Fibroblast of peridontal ligament (primary cell): ENCODE results near the gene DTWD1.
"Not testable (repeated sequence)": the region's sequence is repeated elsewhere in the genome, so short reads cannot be mapped to it uniquely, and the experiment has no call there.

Experiments
- DNase-seq: peaks from one replicate; pipeline ENCODE4 v3.0.0-alpha.2; 2010; ENCODE audit errors: extremely low read depth

The DTWD1 gene

GRCh38 chr15:49645941-49646340, 25.1 kb downstream of the DTWD1 start:
- peak; percentile 66 for DNase-seq

- no peak for DNase-seq
Measured at GRCh38 chr15:49646891-49647290, 26.0 kb downstream of the DTWD1 start.

- no peak for DNase-seq
Measured at GRCh38 chr15:49649987-49650386, 29.1 kb downstream of the DTWD1 start.

- DNase-seq = no peak
Measured at GRCh38 chr15:49650676-49651075, 29.8 kb downstream of the DTWD1 start.

- DNase-seq = no peak
Measured at GRCh38 chr15:49652922-49653321, 32.1 kb downstream of the DTWD1 start.

GRCh38 chr15:49656734-49657133, 35.9 kb downstream of the DTWD1 start:
- DNase-seq = no peak

- DNase-seq = no peak
Measured at GRCh38 chr15:49664716-49665115, 43.9 kb downstream of the DTWD1 start.

GRCh38 chr15:49666486-49666885, 45.6 kb downstream of the DTWD1 start:
- not testable (repeated sequence) for DNase-seq

GRCh38 chr15:49669288-49669687, 48.4 kb downstream of the DTWD1 start:
- no peak for DNase-seq

- DNase-seq = no peak
Measured at GRCh38 chr15:49673861-49674260, 53.0 kb downstream of the DTWD1 start.

- peak; percentile 76 for DNase-seq
Measured at GRCh38 chr15:49674370-49674769, 53.5 kb downstream of the DTWD1 start.

- peak; percentile 93 for DNase-seq
Measured at GRCh38 chr15:49675041-49675440, 54.2 kb downstream of the DTWD1 start.

- DNase-seq = peak; percentile 58
Measured at GRCh38 chr15:49678655-49679054, 57.8 kb downstream of the DTWD1 start.

- no peak for DNase-seq
Measured at GRCh38 chr15:49686599-49686998, 65.8 kb downstream of the DTWD1 start.

- DNase-seq = peak; percentile 61
Measured at GRCh38 chr15:49688135-49688790, 67.4 kb downstream of the DTWD1 start.

- peak; percentile 46 for DNase-seq
Measured at GRCh38 chr15:49692514-49693090, 71.8 kb downstream of the DTWD1 start.

GRCh38 chr15:49693498-49693897, 72.7 kb downstream of the DTWD1 start:
- peak; percentile 83 for DNase-seq

GRCh38 chr15:49696433-49696832, 75.6 kb downstream of the DTWD1 start:
- DNase-seq = peak; percentile 75

GRCh38 chr15:49697121-49697520, 76.3 kb downstream of the DTWD1 start:
- peak; percentile 19 for DNase-seq

- not testable (repeated sequence) for DNase-seq
Measured at GRCh38 chr15:49702982-49703381, 82.1 kb downstream of the DTWD1 start.
